Cerebellar cortex (tissue), 1 donor: ENCODE results near the gene IL11.

Source experiments
- DNase-seq: peaks from one replicate; pipeline ENCODE4 v3.0.0-alpha.2; 2015; ENCODE audit warnings: low spot score

IL11 gene

GRCh38 chr19:55372316-55373081 is 2.2 kb upstream of the IL11 start:
- no peak for DNase-seq

DNA sequence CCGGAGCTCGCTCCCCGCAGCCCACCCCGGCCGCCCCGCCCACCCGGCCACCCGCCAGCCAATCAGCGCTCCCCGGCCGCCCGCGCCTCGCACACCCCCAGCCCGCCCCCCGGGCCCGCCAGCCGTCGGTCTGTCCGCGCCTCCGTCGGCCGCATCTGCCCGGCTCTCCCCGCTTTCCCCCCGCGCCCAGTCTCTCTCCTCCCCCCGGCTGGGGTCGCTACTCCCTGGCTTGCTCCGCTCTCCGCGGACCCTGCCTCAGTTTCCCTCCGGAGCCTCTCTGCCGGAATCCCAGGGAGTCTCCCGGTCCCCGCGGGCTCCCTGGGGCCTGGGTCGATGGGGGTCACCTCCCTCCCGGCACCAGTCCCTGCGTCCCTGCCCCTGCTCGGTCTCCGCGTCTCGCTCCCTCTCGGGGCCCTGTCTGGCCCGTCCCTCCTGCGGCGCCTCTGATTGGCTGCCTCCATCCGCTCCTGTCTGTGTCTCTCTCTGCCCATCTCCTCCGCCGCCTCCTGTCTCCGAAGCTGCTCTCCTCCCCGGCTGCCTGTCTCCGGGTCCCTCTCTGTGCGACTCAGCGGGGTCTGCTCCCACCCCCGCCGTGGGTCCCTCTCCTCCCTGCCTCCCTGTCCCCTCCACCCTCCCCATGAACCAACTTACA is 484 bp downstream of the IL11 start:
- peak; percentile 63 for DNase-seq

DNA sequence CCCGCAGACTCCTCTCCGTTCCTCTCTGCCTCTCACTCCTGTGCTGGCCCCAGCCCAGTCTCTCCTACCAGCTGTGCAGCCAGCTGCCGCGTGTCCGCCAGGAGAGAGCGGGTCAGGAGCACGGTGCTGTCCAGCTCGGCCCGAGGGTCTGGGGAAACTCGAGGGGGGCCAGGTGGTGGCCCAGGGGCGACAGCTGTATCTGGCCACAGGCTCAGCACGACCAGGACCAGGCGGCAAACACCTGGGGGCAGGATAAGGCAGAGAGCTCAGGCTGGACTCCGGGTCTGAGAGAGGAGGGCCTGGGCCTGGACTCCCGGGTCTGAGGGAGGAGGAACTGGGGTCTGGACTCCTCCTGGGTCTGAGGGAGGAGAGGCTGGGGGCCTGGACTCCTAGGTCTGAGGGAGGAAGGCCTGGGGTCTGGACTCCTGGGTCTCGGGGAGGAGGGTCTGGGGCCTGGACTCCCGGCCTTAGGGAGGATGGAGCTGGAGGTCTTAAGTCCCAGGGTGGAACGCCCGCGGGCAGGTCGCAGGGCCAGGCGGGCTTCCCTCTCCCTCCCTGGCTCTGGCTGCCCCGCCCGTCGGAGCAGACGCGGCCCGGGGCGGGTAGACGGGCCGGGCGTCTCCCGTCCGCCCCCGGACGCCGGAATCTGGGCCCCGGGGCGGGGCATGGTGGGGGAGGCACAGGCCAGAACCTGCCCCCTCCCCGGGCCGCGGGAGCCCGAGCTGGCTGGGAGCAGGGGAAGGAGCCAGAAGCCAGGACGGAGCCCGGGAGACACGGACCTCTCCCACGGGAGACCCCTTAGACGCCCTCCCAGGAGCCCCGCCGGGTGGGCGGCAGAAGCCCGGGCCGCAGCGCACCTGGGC is 1.3 kb downstream of the IL11 start:
- DNase-seq: no peak

DNA sequence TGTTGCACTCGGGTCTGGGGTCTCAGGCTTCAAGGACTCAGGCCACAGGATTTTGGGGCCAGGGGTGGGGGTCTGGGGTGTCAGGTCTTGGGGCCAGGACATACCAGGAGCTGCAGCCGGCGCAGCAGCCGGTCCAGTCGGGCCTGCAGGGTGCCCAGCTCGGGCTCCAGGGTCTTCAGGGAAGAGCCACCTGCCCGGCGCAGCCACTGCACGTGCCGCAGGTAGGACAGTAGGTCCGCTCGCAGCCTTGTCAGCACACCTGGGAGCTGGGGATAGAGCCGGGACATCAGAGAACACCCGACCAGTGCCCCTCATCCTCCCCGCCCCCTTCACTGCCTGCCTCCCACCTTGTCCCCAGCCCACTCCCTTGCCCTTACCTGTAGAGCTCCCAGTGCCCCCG is 2.2 kb downstream of the IL11 start:
- no peak for DNase-seq

DNA sequence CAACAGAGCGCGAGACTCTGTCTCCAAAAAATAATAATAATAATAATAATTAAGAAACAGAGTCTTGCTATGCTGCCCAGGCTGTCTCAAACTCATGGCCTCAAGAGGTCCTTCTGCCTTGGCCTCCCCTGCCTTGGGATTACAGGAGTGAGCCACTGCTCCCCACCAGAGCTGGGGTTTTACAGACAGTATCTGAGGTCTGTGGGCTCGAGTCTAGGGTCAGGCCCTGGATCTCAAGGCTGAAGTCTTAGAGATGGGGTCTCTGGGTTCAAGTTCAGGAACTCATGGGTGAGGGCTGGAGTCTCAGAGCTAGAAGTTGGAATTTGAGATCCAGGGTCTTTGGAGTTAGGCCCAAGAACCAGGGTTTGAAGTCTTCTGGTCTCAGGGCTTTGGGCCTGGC is 3.5 kb downstream of the IL11 start:
- no peak for DNase-seq

GRCh38 chr19:55365964-55366363 is 4.3 kb downstream of the IL11 start:
- DNase-seq: no peak

DNA sequence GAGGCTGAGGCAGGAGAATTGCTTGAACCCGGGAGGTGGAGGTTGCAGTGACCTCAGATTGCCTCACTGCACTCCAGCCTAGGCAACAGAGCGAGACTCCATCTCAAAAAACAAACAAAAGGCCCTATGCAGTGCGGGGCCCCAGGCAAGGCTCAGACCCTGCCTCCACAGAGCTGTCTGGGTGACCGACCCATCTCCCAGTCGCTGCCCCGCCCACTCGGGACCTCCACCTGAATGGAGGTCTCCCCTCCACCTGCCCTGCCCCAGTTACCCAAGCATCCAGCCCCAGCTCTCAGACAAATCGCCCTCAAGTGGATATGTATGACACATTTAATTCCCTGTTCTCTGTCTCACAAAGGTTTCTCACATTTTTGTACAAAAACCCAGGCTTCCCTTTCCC is 5.0 kb downstream of the IL11 start:
- DNase-seq: no peak

GRCh38 chr19:55362990-55363716 is 7.1 kb downstream of the IL11 start, which contains the start of gene GARIN5B:
Gene GARIN5B, minus strand, starts transcription at chr19:55363260. Its CDS starts 194 bp downstream, at chr19:55363066.
- DNase-seq: no peak

DNA sequence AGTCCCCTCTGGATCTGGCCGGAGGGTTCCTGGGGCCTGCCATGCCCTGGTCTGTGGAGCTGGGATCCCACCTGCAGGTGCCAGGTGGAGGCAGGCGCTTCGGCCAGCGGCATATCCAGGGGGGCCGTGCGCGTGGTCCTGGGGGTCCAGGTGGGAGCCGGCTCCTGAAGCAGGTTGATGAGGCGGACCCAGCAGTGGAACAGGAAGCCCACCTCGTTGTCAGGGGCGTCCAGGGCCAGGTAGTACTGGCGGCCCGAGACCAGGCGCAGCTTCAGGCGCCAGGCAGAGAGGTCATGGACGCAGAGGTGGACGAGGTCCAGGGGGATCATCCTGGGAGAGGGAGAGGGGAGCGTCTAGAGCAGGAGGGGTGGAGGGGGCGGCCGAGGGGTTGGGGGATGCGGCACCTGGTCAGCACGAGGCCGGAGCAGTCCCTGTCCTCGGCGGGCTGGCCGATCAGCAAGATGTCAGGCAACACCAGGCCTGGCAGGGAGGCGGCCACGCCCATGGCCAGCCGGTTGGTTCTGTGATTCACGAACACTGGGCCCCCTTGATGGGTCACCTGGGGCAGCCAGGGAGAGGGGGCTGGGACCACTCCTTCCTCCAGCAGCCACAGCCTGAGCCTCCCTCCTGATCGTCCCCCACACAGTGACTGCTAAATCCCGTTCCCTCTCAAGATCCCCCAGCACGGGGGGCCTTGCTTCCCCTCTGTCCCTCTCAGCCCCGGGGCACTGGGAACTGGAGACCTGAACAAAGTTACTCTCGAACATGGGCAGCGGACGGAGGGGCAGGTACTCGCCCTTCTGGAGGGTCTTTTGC is 7.9 kb downstream of the IL11 start:
- DNase-seq: no peak

GRCh38 chr19:55360902-55361301 is 9.4 kb downstream of the IL11 start:
- no peak for DNase-seq

DNA sequence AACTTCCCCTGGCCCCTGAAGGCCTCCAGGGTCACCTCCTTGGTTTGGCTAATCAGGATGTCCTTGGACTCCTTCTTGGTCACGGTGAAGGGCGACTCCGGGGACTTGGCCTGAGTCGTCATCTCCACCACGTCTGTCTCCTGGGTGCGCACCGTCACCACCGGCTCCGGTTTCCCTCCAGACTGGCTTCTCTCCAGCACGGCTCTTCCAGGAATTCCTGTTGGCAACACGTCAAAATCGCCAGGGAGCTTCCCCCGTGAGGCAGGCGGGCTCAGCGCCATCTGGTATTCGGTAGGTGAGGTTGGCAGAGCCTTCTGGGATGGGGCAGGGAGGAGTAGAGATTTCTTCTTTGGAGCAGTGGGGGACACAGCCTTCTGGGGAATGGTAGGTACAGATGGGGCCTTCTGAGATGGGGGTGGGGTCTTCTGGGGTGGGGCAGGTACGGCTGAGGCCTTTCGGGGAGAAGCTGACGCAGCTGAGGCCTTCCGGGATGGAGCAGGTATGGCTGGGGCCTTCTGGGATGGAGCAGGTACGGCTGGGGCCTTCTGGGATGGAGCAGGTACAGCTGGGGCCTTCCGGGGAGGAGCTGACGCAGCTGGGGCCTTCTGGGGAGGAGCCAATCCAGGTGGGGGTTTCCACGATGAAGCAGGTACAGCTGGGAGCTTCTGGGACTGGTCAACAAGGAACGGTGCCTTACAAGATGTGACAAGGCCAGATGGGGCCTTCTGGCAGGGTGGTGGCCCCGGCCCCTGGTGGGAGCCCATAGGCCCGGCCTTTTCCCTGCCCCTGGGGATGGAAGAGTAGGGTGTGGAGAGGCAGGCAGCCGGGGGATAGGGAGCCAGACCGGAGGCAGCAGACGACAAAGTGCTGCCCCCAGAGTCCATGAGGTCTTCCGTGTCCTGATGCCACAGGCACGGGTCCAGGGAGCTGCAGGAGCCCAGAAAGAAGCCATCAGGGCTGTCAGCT is 11.0 kb downstream of the IL11 start:
- DNase-seq: no peak

DNA sequence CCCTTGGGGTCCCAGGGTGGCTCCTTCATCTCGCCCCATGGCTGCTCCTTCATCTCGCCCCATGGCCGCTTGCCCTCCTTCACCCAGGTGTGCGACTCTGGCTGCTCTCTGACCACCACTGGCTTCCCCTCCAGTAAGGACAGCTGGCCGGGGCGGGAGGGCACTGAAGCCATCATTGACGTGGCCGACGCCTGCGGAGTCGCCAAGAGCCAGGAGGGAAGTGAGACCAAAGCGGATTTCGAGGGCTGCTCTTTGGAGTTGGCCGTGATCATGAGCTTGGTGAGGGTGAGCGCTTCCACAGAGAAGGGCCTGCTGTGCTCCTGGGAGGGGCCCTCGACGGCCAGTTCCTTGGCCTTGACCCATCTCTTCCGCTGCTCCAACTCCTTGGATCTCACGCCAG is 11.8 kb downstream of the IL11 start:
- DNase-seq: no peak

GRCh38 chr19:55355213-55355821 is 14.9 kb downstream of the IL11 start:
- DNase-seq: peak; percentile 33

DNA sequence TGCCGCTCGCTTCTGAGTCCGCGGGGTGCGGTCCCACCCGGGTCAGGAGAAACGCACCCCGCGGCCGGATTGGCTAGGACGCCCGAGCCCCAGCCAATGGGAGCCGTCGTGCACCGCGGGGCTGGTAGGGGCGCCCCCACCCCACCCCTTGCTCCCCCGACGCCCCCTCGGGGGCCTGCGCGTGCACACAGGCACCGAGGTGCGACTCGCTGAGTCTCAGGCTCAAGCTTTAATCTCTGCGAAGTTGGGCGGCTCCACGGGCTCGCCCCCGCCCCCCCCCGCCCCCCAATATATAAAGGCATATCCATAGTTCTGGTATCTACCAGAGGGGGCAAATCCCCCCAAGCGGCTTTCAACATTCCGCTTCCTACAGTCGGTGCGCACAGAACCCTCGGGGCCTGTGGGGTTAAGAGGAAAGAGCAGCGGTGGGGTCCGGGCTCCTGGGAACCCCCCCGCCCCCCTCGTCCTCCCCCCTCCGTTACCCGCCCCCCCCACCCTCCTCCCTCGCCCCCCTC is 15.5 kb downstream of the IL11 start, which contains the start of gene COX6B2:
Gene COX6B2, minus strand, starts transcription at position 22 of the 515 bp plus-strand sequence. CDS start 198 bp downstream, outside the sequence.
- DNase-seq: no peak

DNA sequence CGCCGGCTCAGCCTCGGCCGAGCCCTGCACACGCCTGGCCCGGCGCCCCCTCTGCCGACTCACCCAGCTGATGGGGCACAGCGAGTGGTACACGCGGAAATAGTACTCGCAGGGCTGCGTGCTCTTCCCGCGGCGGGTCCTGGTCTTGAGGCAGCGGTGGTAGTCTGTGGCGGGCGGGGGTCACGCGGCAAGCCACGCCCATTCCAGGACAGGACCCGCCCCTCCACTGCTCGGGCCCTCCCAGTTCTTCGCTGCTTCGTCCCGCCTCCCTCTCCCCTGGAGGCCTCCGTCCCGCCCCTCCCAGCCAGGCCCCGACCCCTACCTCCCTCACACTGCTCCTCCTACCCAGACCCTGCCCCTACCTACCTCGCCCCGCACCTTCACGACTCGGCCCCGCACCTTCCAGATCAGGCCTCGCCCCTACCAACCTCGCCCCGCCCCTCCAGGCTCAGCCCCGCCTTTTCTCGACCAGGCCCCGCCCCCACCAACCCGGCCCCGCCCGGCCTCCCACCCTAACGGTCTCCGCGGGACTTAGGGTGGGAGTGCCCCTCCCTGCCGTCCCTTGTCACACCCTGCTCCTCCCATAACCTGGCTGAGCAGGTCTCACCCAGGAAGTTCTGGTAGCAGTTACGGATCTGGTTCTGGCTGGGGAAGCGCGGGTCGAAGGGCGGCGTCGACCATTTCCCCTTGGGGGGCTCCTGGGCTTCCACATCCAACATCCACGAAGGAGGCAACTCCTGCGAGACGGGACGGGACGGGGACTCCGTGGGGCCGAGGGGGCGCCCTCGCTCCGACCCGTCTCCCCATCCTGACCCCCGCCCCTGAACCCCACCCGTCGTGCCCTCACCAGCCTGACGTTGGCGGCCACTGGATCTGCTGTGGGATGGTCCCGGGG is 16.2 kb downstream of the IL11 start:
- peak; percentile 49 for DNase-seq

DNA sequence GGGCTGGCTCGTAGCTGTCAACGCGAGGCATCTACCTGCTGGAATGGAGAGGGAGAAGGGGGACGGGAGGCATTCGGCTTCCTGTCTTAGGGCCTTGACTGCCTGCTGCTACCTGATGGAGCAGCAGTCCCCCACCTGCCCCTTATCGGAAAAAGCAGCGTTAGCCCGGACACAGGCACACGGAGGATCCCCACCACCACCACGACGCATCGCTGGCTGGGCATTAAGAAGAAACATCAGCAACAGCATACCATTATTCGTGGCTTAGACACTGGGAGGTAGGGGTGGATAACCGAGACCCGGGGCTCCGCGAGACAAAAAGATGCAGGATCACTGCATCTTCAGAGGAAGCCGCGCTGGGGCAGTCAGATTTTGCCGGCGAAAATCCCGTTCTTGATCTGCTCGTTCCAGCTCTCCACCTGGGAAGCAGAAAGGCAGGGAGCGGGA is 16.9 kb downstream of the IL11 start:
- no peak for DNase-seq

DNA sequence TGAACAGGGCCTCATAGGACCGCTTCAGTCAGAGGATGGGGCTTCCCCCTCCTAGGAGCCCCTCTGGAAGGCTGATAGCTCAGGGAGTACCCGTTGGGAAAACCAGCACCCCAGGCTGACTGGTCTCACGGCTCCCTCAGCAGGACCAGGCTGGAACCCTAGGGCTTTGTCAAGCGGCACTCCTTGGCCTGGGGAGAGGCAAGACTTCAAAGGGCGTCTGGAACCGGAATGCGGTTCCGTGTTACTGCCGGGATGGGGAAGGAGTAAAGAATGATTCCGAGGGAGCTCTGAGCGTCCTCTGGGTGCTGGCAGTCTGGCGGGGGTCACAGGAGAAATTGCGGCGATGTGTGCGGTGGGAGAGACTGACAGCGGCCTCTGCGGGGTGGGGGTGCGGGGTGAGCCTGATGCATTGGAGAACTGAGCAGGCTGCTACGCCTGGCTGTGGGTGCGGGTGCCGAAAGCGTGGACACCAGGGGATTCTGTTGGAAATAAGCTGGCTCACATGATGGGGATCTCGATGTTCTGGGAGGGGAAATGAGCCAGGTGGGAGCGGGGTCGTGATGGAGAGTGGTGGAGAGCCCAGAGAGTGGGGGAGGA is 17.6 kb downstream of the IL11 start:
- no peak for DNase-seq

- no peak for DNase-seq
These were observed 18.2 kb downstream of the IL11 start for GRCh38 chr19:55352040-55352439.
